ENCODE results near the gene PCDHGC5.

PCDHGC5 gene

GRCh38 chr5:141517312-141517711 is 28.4 kb downstream of the PCDHGC5 start:
- Histone ChIP-seq H3K14ac (ENCODE audit: low read length) (peak overlapping the region; percentile 71), H4K8ac (ENCODE audit: low read depth, low read length) (peak overlapping the region; percentile 12), H3K4me1 (ENCODE audit: control insufficient read depth in 1 of 2, insufficient read depth in 2 of 2, low read length in 2 of 2) (peaks cover 55 to 67% of the 10 kb centered on the region in 2 experiments), H2BK120ac (ENCODE audit: insufficient read depth, low read length, poor library complexity) (peak overlapping the region; percentile 95), H2AFZ (ENCODE audit: insufficient read depth, low read length, poor library complexity) (no peak overlapping the region), H3K36me3 (ENCODE audit: control insufficient read depth in 1 of 2, insufficient read depth in 2 of 2, low read length in 2 of 2) (peaks cover 6 to 16% of the 10 kb centered on the region in 2 experiments), H3K9ac (ENCODE audit: low read length) (no peak overlapping the region), H2BK12ac (ENCODE audit: low read length) (peak overlapping the region; percentile 40), H3K27ac (ENCODE audit: low read depth, low read length) (peak overlapping the region; percentile 99), H3K27me3 (ENCODE audit: insufficient read depth, low read length) (no peaks in the 10 kb centered on the region), H3K23ac (ENCODE audit: low read length) (no peak overlapping the region), H3K79me1 (ENCODE audit: low read length) (peaks cover 74% of the 10 kb centered on the region), H2AK5ac (ENCODE audit: low read length) (peak overlapping the region; percentile 21), H2BK5ac (ENCODE audit: low read depth, low read length, poor library complexity) (peak overlapping the region; percentile 99), H3K79me2 (ENCODE audit: control insufficient read depth, insufficient read depth, low read length, poor library complexity) (peaks cover 23% of the 10 kb centered on the region), H3K4ac (ENCODE audit: low read depth, low read length) (peak overlapping the region; percentile 2), H3K18ac (ENCODE audit: low read length) (peak overlapping the region; percentile 18), H3K9me3 (ENCODE audit: insufficient read depth, low read depth, low read length) (no peaks in the 10 kb centered on the region), H4K12ac (ENCODE audit: low read depth, low read length) (no peak overlapping the region), H4K91ac (ENCODE audit: low read depth, low read length) (peak overlapping the region; percentile 93), H3K4me3 (ENCODE audit: low read depth, low read length) (no peak overlapping the region), H3K4me2 (ENCODE audit: low read length) (no peak overlapping the region)
- WGBS (ENCODE audit: extremely low coverage, insufficient coverage, insufficient read length), result no CpG with 5 or more reads among the region's 8 CpGs
- DNase-seq, result no peak

- WGBS (ENCODE audit: extremely low coverage, insufficient coverage, insufficient read length), result no CpG with 5 or more reads among the region's 11 CpGs
- peak overlapping the region; percentile 63 for H3K18ac ChIP-seq (ENCODE audit: low read length)
- H3K9ac ChIP-seq (ENCODE audit: low read length), result no peak overlapping the region
- no peak overlapping the region for H3K4me2 ChIP-seq (ENCODE audit: low read length)
- peak overlapping the region; percentile 77 for H3K14ac ChIP-seq (ENCODE audit: low read length)
- peak overlapping the region; percentile 68 for H4K8ac ChIP-seq (ENCODE audit: low read depth, low read length)
- no peak overlapping the region for H2AFZ ChIP-seq (ENCODE audit: insufficient read depth, low read length, poor library complexity)
- peak overlapping the region; percentile 93 for H4K91ac ChIP-seq (ENCODE audit: low read depth, low read length)
- DNase-seq, result no peak
- H3K23ac ChIP-seq (ENCODE audit: low read length), result no peak overlapping the region
- peak overlapping the region; percentile 21 for H2AK5ac ChIP-seq (ENCODE audit: low read length)
- H2BK120ac ChIP-seq (ENCODE audit: insufficient read depth, low read length, poor library complexity), result peak overlapping the region; percentile 95
- H3K27ac ChIP-seq (ENCODE audit: low read depth, low read length), result peak overlapping the region; percentile 99
- peaks cover 18% of the 10 kb centered on the region for H3K79me2 ChIP-seq (ENCODE audit: control insufficient read depth, insufficient read depth, low read length, poor library complexity)
- peak overlapping the region; percentile 77 for H3K4ac ChIP-seq (ENCODE audit: low read depth, low read length)
- no peak overlapping the region for H4K12ac ChIP-seq (ENCODE audit: low read depth, low read length)
- peak overlapping the region; percentile 55 for H2BK12ac ChIP-seq (ENCODE audit: low read length)
- H3K4me1 ChIP-seq (ENCODE audit: control insufficient read depth in 1 of 2, insufficient read depth in 2 of 2, low read length in 2 of 2), result peaks cover 52 to 65% of the 10 kb centered on the region in 2 experiments
- H3K36me3 ChIP-seq (ENCODE audit: control insufficient read depth in 1 of 2, insufficient read depth in 2 of 2, low read length in 2 of 2), result peaks cover 6 to 18% of the 10 kb centered on the region in 2 experiments
- peaks cover 71% of the 10 kb centered on the region for H3K79me1 ChIP-seq (ENCODE audit: low read length)
- H3K4me3 ChIP-seq (ENCODE audit: low read depth, low read length), result no peak overlapping the region
- peak overlapping the region; percentile 83 for H2BK5ac ChIP-seq (ENCODE audit: low read depth, low read length, poor library complexity)
- no peaks in the 10 kb centered on the region for H3K9me3 ChIP-seq (ENCODE audit: insufficient read depth, low read depth, low read length)
- H3K27me3 ChIP-seq (ENCODE audit: insufficient read depth, low read length), result no peaks in the 10 kb centered on the region
These were observed 29.2 kb downstream of the PCDHGC5 start for GRCh38 chr5:141517880-141518617.

- Histone ChIP-seq H3K27me3 (ENCODE audit: insufficient read depth, low read length) (no peaks in the 10 kb centered on the region), H2AK5ac (ENCODE audit: low read length) (peak overlapping the region; percentile 39), H3K4me3 (ENCODE audit: low read depth, low read length) (no peak overlapping the region), H3K14ac (ENCODE audit: low read length) (peak overlapping the region; percentile 77), H4K8ac (ENCODE audit: low read depth, low read length) (peak overlapping the region; percentile 68), H2BK5ac (ENCODE audit: low read depth, low read length, poor library complexity) (peak overlapping the region; percentile 83), H3K18ac (ENCODE audit: low read length) (peak overlapping the region; percentile 63), H4K12ac (ENCODE audit: low read depth, low read length) (no peak overlapping the region), H4K91ac (ENCODE audit: low read depth, low read length) (peak overlapping the region; percentile 88), H3K79me2 (ENCODE audit: control insufficient read depth, insufficient read depth, low read length, poor library complexity) (peaks cover 16% of the 10 kb centered on the region), H3K4me2 (ENCODE audit: low read length) (no peak overlapping the region), H3K9me3 (ENCODE audit: insufficient read depth, low read depth, low read length) (no peaks in the 10 kb centered on the region), H3K23ac (ENCODE audit: low read length) (no peak overlapping the region), H3K79me1 (ENCODE audit: low read length) (peaks cover 65% of the 10 kb centered on the region), H2AFZ (ENCODE audit: insufficient read depth, low read length, poor library complexity) (no peak overlapping the region), H3K9ac (ENCODE audit: low read length) (no peak overlapping the region), H3K4ac (ENCODE audit: low read depth, low read length) (peak overlapping the region; percentile 77), H3K27ac (ENCODE audit: low read depth, low read length) (peak overlapping the region; percentile 92), H3K4me1 (ENCODE audit: control insufficient read depth in 1 of 2, insufficient read depth in 2 of 2, low read length in 2 of 2) (peaks cover 48 to 60% of the 10 kb centered on the region in 2 experiments), H2BK12ac (ENCODE audit: low read length) (peak overlapping the region; percentile 55), H3K36me3 (ENCODE audit: control insufficient read depth in 1 of 2, insufficient read depth in 2 of 2, low read length in 2 of 2) (peaks cover 6 to 19% of the 10 kb centered on the region in 2 experiments), H2BK120ac (ENCODE audit: insufficient read depth, low read length, poor library complexity) (peak overlapping the region; percentile 90)
- DNase-seq, result no peak
- no CpG with 5 or more reads among the region's 1 CpG for WGBS (ENCODE audit: extremely low coverage, insufficient coverage, insufficient read length)
These were observed 29.7 kb downstream of the PCDHGC5 start for GRCh38 chr5:141518618-141519015.

- Histone ChIP-seq H4K12ac (ENCODE audit: low read depth, low read length) (no peak overlapping the region), H2BK12ac (ENCODE audit: low read length) (peak overlapping the region; percentile 90), H3K36me3 (ENCODE audit: control insufficient read depth in 1 of 2, insufficient read depth in 2 of 2, low read length in 2 of 2) (peaks cover 9 to 25% of the 10 kb centered on the region in 2 experiments), H2AFZ (ENCODE audit: insufficient read depth, low read length, poor library complexity) (no peak overlapping the region), H3K4ac (ENCODE audit: low read depth, low read length) (peak overlapping the region; percentile 66), H3K14ac (ENCODE audit: low read length) (peak overlapping the region; percentile 47), H3K4me1 (ENCODE audit: control insufficient read depth in 1 of 2, insufficient read depth in 2 of 2, low read length in 2 of 2) (peaks cover 45 to 60% of the 10 kb centered on the region in 2 experiments), H2AK5ac (ENCODE audit: low read length) (peak overlapping the region; percentile 93), H2BK120ac (ENCODE audit: insufficient read depth, low read length, poor library complexity) (peak overlapping the region; percentile 65), H2BK5ac (ENCODE audit: low read depth, low read length, poor library complexity) (peak overlapping the region; percentile 76), H4K8ac (ENCODE audit: low read depth, low read length) (no peak overlapping the region), H3K79me2 (ENCODE audit: control insufficient read depth, insufficient read depth, low read length, poor library complexity) (peaks cover 13% of the 10 kb centered on the region), H3K27ac (ENCODE audit: low read depth, low read length) (peak overlapping the region; percentile 92), H3K4me2 (ENCODE audit: low read length) (no peak overlapping the region), H3K4me3 (ENCODE audit: low read depth, low read length) (no peak overlapping the region), H3K27me3 (ENCODE audit: insufficient read depth, low read length) (no peaks in the 10 kb centered on the region), H4K91ac (ENCODE audit: low read depth, low read length) (peak overlapping the region; percentile 67), H3K18ac (ENCODE audit: low read length) (peak overlapping the region; percentile 72), H3K23ac (ENCODE audit: low read length) (no peak overlapping the region), H3K79me1 (ENCODE audit: low read length) (peaks cover 63% of the 10 kb centered on the region), H3K9me3 (ENCODE audit: insufficient read depth, low read depth, low read length) (no peaks in the 10 kb centered on the region), H3K9ac (ENCODE audit: low read length) (no peak overlapping the region)
- no CpG with 5 or more reads among the region's 3 CpGs for WGBS (ENCODE audit: extremely low coverage, insufficient coverage, insufficient read length)
- no peak for DNase-seq
These were observed 31.0 kb downstream of the PCDHGC5 start for GRCh38 chr5:141519605-141520565.
